ENCODE results near the gene DOC2A.
"Not testable (repeated sequence)": the region's sequence is repeated elsewhere in the genome, so short reads cannot be mapped to it uniquely, and the experiment has no call there.

DOC2A gene

GRCh38 chr16:30027588-30028437, 17.0 kb upstream of the DOC2A start:
- no peak for DNase-seq (ENCODE audit: low read depth)

- DNase-seq (ENCODE audit: low read depth), result no peak
Measured at GRCh38 chr16:30026449-30026848, 15.6 kb upstream of the DOC2A start.

DNA sequence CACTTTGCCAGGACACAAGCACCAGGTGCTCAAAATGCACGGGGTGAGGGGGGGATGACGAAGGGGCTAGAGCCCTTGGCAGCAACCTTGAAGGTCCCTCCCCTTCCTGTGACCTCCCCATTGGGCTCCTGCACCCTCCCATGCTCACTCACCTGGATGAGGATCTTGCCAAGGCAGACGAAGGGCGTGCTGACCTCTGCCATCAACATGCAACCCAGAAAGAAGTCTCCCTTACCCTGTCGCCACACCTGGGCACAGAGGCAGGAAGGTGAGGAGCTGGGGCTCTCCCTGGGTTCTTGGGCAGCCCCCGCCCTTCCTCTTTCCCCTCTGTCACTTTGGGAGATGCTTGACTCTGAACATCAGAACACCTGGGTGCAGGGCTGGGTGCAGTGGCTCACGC, 14.7 kb upstream of the DOC2A start:
- no peak for DNase-seq (ENCODE audit: low read depth)

GRCh38 chr16:30025156-30025555, 14.3 kb upstream of the DOC2A start:
- DNase-seq (ENCODE audit: low read depth), result no peak

DNA sequence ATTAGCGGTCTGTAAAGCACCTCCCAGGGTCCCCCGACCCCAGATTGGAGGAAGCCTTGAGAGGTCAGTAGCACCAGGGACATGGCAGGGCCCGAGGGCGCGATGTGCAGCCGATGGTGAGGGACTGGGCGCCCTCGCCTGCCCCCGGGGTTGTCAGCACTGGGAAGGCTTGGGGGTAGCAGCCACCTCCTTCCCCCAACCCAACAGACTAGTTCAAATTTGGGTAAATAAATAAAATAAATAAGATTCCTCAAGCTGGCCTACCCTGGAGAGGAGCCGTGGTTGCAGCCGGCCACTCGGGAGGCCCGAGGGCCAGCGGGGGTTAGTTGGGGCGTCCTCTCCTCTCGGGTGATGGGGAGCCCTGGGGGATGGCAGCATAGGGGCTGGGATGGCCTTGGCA, 13.6 kb upstream of the DOC2A start:
- no peak for DNase-seq (ENCODE audit: low read depth)

DNA sequence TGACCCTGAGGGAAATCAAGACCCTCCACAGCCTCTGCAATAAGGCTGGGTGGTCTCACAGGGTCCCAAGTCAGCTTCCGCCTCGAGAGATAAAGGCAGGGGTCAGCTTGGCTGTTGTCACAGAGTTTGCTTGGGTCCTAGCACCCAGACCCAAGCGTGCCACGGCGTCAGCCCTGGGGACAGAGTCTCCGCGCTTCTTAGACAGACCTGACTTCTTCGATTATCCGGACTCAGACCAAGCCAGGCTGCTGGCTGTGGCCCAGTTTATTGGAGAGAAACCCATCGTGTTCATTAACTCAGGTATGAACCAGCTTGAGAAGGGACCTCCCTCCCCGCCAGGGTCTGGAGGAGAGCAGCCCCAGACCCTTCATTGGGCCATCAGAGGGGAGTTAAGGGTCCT, 12.8 kb upstream of the DOC2A start:
- DNase-seq (ENCODE audit: low read depth), result no peak

GRCh38 chr16:30022887-30023286, 12.1 kb upstream of the DOC2A start, which contains the start of gene C16orf92:
Gene C16orf92 (plus strand): TSS chr16:30023198. CDS start chr16:30023341, 143 bp downstream.
- DNase-seq (ENCODE audit: low read depth), result no peak

GRCh38 chr16:30018731-30019158, 7.9 kb upstream of the DOC2A start:
- no peak for DNase-seq (ENCODE audit: low read depth)

DNA sequence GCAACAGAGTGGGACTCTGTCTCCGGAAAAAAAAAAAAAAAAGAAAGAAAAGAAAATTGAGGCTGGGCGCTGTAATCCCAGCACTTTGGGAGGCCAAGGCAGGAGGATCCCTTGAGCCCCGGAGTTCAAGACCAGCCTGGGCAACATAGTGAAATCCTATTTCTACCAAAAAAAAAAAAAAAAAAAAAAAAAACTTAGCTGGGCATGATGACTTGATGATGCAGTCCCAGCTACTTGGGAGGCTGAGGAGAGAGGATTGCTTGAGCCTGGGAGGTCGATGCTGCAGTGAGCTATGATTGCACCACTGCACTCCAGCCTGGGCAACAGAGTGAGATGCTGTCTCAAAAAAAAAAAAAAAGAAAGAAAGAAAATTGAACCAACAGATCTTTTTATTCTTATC, 7.1 kb upstream of the DOC2A start:
- not testable (repeated sequence) for DNase-seq (ENCODE audit: low read depth)

GRCh38 chr16:30017277-30017656, 6.4 kb upstream of the DOC2A start:
- no peak for DNase-seq (ENCODE audit: low read depth)

GRCh38 chr16:30016555-30017276, 5.9 kb upstream of the DOC2A start:
- no peak for DNase-seq (ENCODE audit: low read depth)

GRCh38 chr16:30015450-30015849, 4.6 kb upstream of the DOC2A start:
- not testable (repeated sequence) for DNase-seq (ENCODE audit: low read depth)

GRCh38 chr16:30012598-30012997, 1.8 kb upstream of the DOC2A start:
- DNase-seq (ENCODE audit: low read depth), result not testable (repeated sequence)

DNA sequence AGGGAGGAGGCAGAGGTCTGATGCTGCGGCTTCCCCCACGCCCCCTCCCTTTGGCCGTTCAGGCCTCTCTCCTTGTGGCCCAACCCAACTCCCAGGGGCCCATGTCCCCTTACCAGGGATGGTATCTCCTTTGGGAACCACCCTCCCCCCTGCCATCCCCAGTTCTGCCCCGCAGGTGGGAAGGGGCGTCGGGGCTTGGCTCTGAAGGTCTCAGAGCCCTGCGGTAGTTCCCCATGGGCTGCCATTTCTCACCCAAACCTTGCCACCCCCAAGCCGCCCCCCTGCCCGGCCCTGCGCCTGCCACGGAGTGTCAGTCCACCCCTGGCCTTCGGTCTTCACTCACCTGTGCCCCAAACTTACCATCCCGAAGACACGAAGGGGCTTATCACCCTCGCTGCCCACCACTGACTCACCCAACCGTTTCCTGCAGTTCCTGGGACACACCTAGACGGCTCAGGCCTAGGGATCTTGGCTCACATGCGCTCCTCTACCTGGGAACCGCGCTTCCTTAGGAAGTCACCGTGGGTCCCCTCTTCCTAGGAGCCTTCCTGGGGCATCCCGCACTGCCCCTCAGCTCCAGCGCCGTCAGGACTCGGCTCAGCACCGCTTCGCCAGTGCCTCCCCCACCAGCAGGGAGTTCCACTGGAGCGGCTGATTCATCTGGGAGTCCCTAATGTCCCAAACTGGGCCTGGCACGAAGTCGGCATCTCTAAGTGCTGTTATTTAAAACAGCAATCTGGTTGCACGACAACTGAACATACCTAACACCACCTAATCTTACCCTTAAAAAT, 1.1 kb upstream of the DOC2A start:
- no peak for DNase-seq (ENCODE audit: low read depth)

- no peak for DNase-seq (ENCODE audit: low read depth)
Measured at GRCh38 chr16:30009990-30010843, 610 bp downstream of the DOC2A start.

DNA sequence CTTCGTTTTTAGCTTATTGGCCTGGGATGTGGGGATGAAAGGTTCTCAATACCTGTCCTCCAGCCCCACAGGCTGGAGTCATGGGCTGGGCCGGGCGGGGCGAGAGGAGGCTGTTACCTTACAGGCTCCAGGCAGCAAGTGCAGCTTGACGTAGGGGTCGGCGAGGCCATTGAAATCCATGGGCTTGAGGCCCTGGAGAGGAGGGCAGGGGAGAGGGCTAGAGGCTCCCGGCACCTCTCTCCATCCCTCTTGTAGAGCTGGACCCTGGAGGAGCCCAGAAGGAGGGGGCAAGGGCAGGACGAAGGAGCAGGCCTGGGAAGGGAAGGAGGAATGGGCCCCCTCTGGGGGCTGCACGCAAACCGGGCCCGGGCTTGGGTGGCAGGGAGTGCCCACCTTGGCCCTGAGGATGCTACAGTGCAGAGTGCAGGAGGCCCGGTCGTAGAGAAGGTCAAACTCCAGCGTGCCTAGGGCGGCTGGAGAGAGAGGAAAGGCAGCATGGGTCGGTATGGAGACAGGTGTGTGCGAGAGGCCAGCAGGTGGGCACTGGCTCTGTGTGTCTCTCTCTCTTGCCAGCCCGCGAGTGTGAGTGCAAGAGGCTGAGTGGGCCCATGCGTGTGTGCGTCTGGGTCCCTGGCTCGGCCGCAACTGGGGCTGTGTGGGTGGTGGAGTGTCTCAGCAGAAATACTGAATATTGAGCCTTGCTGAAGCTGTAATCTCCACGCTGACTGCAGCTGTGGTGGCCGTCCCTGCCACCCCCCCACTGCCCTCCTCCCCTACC, 1.6 kb downstream of the DOC2A start:
- DNase-seq (ENCODE audit: low read depth), result no peak

GRCh38 chr16:30007378-30007895, 3.4 kb downstream of the DOC2A start:
- DNase-seq (ENCODE audit: low read depth), result no peak

GRCh38 chr16:30006659-30007377, 4.0 kb downstream of the DOC2A start:
- DNase-seq (ENCODE audit: low read depth), result no peak

- no peak for DNase-seq (ENCODE audit: low read depth)
Measured at GRCh38 chr16:30006095-30006473, 4.7 kb downstream of the DOC2A start.

Measured in EH (cell line).